HG03039 (cell line): ENCODE data around the gene TEX264.

Experiments
- ATAC-seq: cut with Tn5 transposase; IDR thresholded peaks from one replicate; pipeline ENCODE4 v1.9.1; 2021; ENCODE audit warnings: mild to moderate bottlenecking, moderate library complexity; ENCODE audit not compliant: unreplicated experiment

The TEX264 gene

DNA sequence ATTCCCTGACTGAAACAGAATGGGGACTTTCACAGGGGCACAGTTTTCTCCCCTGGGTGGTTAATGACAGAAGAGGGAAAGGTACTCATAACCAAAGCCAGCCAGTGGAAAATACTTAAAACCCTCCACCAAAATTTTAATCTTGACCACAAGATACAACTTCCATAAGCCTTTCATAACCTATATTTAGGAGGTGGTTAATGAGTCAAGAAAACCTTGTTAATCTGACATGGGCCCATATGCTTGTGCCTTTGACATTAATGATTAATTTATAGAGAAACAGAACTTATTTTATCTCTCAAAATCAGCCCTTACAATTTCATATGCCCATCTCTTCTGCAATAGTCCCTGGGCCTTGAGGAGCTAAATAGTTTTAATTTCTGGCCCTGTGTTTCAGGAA lies 76.8 kb downstream of the TEX264 start:
- ATAC-seq = no peak

DNA sequence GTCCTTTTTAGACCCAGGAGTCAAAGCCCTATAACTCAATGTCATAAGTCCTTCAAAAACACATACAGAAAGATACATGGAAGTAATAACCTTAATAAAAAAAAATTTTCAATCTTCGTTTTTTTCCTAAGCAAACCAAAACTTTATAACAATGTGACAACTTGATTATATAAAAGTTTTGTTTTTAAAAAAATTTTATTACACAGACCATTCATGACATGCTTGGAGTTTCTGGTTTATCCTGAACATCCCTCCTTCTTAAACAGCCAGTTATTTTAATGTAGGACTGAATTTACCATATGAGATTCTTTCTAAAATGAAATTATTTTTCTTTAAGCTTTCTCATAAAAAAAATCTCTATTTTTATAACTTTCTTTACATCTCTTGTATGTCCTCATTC lies 77.3 kb downstream of the TEX264 start:
- ATAC-seq = no peak

DNA sequence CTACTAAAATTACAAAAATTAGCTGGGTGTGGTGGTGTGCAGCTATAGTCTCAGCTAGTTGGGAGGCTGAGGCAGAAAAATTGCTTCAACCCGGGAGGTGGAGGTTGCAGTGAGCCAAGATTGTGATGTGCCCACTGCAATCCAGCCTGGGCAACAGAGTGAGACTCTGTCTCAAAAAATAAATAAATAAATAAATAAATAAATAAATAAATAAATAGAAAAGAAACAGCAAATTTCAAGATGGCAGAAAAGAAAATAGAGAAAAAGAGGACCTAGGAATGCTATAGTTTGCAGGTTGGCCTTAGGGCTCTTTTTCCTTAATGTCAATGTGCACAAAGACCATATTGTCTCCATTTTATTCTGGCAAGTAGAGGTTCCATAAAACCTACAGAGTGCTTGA lies 79.8 kb downstream of the TEX264 start:
- ATAC-seq = no peak

DNA sequence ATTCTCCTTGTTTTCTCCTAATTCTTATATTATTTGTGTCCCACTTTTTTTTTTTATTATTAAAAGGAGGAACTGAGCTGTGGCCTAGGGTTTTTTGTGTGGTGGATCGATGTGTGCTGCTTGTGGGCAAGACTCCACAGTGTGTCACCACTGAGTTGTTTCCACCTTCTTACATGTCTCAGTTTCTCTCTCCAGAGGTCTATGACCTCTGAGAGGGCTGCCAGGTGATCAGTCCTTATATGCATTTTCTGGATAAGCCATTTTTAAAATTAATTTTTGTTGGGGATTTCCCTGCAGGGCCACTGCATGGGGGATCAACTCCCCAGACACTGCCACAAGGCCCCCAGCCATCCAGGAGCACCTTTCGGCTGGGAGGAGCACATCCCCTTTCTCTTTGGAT lies 80.2 kb downstream of the TEX264 start:
- no peak for ATAC-seq
